GM18873 (cell line): Measurements from ENCODE around the gene FBXL2.
"Not testable (repeated sequence)": the region's sequence is repeated elsewhere in the genome, so short reads cannot be mapped to it uniquely, and the experiment has no call there.

Experiments
- ATAC-seq: cut with Tn5 transposase; IDR thresholded peaks from one replicate; pipeline ENCODE4 v1.9.1; 2021; ENCODE audit warnings: mild to moderate bottlenecking, moderate library complexity, moderate number of reproducible peaks; ENCODE audit not compliant: unreplicated experiment, low FRiP score

FBXL2 gene

DNA sequence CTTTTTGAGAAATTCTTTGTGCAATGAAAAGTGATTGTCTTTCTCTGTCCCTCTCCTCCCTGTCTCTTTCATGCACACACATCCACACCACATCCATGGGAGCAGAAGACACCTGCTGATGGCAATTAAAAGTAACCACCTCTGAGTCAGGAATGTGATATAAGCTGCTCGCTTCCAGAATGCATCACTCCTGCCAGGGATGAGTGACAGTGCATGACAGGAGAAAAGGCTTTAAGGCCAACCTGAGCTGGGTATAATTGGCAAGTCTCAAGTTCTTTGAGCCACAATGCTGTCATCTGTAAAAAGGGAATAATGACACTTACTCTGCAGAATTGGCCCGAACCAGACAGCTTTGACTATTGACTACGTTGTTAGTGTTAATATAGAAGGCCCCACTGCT lies 103.4 kb downstream of the FBXL2 start:
- ATAC-seq = no peak

DNA sequence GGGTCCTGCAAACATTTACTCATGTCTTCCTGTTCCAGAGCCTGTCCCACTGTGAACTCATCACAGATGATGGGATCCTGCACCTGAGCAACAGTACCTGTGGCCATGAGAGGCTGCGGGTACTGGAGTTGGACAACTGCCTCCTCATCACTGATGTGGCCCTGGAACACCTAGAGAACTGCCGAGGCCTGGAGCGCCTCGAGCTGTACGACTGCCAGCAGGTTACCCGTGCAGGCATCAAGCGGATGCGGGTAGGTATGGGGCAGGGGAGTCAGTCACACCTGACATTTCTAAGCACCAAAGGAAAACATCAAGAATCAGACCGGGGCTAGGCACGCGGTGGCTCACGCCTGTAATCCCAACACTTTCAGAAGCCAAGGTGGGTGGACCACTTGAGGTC lies 106.7 kb downstream of the FBXL2 start:
- ATAC-seq = no peak

DNA sequence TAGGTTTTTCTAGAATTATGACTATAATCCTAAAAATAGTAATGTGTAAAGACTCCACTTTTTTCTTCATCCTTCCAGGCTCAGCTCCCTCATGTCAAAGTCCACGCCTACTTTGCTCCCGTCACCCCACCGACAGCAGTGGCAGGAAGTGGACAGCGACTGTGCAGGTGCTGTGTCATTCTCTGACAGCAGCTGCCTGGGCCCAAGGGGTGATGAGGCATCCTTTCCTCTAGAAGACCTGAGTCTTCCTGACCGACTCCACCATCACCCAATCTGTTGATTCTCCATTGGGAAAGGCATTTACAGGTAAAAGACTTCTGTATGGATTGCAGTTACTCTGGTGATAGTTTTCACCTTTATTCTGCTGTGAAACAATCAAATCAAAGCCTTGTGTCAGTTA lies 108.2 kb downstream of the FBXL2 start:
- ATAC-seq = no peak

DNA sequence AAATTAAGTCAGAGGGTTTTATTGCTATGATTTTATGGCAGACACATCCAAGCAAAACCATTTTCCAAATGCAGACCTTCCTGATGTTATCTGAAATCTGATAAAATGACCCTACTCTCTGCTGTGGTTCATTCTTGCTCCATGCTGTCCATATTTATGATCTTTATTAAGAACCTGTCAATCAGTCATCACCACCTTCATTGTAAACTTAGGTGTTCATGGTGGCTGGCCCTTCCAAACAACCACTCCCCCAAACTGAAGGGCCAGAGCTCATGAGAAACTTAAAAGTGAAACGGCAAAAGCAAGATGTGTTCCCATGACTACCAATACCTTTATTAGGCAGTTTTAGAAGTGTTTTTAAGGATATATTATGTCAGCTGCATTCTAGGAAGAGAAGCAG lies 109.4 kb downstream of the FBXL2 start:
- no peak for ATAC-seq

DNA sequence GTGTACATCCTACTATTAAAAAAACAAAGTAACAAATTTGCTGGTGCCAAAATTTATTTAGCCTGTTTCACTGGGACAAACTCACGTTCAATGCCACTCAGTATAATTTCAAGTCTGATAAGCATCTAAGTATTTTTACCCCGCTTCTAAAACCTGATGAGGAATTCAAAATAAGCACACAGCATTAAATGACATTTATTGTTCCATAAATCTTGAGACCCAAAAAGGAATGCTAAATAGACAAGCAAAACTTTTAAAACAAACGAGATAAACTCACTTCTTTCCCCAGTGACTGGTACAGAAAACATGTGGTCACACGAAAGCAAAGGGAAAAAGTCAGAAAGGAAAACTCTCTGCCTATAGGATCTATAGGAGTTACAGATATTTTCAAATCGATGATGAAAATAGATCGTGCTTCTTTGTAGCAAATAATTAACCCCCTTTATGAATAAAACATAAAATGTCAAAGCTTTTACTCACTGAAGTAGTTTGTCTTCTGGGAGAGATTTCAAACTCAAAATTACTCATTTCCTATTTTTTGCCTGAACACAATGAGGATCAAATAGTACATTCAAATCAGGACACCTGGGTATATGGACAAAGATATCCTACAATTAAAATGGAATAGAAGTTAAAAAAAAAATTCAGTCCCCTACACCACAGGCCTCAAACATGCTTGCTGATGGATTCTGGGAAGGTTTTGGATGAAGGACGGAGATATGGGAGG lies 111.3 kb downstream of the FBXL2 start:
- ATAC-seq = no peak

DNA sequence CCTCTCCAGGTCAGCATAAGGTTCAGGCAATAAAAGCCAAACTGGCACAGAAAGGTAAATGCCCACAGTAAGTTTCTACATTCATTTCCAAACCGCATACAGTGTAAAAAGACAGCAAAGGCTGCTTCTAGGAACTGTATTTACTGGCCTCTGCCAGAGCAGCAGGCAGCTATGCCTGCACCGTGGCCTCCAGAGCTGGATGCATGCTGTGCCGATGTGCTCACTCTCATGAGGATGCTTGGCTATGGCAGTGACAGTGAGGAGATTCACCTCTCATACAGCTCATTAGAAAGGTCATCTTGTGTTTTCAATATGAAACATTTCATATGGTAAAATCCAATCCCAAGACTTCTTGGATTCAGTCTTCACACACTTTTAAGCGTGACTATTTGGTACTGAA lies 112.7 kb downstream of the FBXL2 start:
- no peak for ATAC-seq

DNA sequence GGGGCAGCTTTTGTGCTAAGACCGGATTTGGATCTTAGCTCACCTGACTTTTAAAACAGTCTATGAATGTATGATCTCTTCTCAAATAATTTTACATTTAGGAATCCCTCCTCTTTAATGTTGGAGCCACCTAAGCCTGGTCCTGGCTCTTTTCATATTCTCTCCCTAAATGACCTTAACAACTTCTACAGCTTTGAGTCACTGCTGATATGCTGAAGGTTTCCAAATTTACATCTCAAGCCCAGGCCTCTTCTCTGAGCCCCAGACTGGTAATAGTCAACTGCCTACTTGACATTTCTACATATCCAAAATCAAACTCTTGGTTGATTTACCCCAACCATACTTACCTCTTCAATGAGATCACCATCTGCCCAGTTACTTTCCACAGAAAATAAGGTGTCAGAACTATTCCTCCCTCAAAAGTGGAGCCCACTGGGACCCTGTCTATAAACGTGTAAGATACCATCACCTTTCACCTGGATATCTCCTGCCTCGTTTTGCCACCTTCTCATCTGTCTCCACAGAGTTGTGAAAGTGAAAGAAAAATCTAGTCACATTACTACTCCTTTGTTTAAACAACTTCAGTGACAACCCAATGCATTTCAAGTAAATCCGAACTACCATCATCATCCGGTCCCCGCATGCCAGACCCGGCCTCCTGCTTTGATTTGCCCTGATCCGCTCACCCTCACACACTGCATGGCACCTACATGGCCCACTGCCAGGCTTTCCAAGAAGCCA lies 114.2 kb downstream of the FBXL2 start:
- ATAC-seq = no peak

DNA sequence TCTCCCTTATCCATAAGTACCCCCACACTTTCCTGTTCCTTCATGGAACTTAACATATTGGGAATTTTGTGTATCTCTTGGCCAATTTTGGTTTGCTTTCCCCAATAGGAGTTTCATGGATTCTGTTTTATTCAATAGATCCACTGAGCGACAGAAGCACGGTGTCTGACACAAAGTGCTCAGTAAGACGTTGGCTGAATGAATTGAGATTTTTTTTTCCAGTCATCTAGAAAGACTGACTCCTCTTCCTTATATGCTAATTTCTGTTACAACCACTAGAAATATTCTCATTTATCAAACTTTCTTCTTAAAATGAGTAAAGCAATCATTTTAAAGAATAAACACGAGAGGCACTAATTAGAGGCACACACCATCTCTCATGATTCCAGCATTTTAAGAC lies 114.9 kb downstream of the FBXL2 start:
- ATAC-seq = no peak

DNA sequence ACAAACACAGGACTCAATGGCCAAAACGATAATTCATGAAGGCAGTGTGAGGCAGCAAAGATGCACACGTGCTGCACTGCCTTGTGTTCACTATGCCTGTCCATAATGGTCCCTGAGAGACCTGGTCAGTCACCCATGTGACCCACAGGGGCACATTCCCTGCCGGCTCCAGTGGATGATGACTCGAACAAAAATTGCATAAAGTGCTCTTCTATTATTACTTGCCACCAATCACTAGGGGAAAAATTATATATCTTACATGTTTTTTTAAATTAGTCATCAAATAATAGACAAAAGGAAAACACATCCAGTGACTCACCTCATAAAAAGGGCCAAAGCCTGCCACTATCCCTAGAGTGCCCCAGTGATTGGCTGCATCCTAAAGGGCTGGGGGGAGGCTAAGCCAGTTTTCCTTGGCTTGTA lies 115.5 kb downstream of the FBXL2 start:
- ATAC-seq = no peak

DNA sequence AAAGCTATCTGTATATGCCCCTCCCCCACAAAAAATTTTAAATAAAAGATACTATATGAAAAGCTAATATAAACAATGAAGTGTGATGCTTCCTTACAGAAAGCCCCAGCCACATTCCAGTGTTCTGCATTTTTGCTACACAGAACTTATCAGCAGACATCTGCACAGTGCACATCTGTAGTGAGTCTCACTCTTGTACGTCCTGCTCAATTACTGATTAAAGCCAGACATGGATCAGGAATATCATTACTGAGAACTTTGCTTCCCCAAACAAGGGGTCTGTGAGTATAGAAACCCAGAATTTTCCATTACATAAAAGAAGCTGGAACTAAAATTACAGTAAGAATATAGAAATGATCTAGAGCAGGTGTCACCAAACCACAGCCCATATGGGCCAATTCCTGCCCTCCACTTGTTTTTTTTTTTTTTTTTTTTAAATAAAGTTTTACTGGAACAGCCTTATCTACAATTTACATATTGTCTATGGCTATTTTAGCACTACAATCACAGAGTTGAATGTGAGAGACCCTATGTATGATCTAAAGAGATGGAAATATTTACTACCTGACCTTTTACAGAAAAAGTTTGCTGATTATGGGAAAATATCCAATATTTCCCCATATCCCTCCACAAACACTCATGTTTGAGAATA lies 117.3 kb downstream of the FBXL2 start:
- no peak for ATAC-seq

DNA sequence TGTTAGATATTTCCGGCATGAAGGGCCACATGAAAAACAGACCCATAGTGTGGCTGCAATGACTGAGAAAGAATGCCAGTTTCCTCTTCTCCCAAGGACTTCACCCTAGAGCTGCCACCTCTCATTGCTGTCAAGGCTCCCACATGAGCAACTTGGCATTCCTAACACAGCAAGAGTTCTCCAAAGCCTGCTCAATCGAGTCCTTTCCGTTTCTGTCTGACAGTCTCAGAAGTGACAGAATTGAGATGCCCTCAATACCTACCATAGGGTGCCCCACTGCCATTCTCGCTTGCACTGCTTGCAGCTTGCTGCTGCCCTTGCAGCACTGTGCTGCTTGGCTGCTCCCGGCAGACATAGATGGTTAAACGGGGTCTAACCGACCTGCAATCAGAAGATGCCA lies 118.7 kb downstream of the FBXL2 start:
- ATAC-seq = no peak

DNA sequence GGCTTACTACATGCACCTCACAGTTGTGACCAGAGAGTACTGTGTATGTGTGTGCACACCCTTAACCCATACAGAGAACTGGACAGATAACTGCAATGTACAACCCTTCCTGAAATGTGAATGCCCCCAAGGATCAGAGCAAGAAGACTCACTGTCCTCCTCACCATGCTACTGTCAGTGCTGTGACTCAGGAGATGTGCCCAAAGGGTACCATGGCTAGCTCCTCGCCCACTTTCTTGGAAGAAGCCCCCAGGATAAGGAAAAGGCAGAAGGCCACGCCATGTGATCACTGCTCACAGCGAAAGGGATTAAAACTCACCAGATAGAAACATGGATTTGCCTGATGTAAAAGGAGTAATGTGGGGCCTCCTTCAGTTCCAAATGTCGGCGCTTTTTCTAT lies 121.2 kb downstream of the FBXL2 start:
- no peak for ATAC-seq

DNA sequence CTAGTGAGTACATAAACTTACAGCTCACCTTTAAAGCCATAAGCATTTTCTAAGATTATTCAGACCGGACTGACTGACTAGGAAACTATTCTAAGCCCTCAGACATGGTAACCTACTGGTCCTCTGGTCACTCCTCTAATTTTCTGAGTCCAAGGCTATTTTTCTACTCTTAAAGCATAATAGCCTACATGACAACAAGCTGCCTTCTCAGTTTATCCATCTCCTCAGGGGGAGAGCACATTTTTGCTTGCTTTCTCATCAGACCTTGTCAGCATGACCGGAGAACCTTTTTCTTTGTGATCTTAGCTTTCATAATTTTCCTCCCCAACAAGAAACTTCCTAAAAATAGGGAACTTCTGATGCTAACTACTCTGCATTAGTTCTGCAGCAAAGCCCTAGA lies 124.5 kb downstream of the FBXL2 start:
- ATAC-seq = no peak

DNA sequence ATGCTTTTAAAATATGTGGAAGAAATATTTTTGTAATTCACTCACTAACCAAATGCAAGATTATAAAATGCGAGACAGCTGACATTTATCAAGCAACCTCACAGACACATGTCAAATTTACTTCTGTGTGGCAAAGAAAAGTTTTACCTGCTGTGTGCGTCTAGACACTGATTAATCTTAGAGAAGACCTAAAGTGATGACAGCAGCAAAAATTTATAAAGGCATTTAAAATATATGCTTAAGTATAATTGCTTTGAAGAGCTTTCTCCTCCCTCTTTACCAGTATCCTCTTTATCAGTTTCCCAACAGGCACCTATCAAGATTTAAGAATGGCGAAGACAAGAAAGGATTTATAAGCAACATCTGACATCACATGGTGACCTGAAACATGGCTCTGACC lies 125.7 kb downstream of the FBXL2 start:
- ATAC-seq = no peak

DNA sequence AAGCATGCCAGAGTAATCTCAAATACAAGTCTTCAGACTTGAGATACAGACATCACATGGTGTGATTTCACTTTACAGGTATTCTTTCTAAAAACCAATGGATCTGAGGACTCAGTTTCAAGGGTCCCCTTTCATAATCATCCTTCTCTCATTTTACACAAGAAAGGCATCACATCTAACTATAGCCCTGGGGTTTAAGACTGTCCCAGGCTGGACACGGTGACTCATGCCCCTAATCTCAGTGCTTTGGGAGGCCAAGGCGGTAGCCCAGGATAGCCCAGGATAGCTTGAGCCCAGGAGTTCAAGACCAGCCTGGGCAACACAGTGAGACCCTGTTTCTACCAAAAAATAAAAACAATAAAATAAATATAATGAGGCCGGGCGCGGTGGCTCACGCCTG lies 126.5 kb downstream of the FBXL2 start:
- ATAC-seq = no peak

DNA sequence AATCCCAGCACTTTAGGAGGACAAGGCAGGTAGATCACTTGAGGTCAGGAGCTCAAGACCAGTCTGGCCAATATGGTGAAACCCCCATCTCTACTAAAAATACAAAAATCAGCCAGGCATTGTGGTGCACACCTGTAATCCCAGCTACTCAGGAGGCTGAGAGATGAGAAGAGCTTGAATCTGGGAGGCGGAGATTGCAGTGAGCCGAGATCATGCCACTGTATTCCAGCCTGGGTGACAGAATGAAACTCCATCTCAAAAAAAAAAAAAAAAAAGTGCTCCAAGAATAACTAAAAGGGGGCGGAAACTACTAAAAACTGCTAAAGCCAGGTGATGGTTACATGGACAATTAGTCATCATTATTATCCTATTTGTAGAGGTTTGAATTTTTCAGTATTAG lies 133.6 kb downstream of the FBXL2 start:
- ATAC-seq = not testable (repeated sequence)

DNA sequence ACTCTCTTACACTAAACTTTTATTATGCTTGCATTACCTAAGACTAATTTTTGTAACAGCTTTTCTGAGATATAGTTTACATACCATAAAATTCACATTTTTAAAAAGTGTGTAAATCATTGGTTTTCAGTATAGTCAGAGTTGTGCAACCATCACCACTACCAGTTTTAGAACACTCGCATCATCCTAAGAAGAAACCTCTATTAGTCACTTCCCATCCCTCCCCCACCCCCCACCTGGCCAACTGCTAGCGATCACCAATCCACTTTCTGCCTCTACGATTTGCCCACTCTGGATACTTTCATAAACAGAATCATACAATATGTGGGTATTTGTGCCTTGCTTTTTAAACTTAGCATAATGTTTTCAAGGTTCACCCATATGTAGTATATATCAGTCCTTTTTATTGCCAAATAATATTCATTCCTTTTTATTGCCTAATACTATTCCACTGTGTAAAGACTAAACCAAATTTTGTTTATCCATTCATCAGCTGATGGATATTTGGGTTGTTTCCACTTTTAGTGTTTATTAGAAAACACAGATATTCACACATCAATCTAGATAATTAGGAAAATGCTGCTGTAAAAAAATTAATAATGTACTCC lies 139.9 kb downstream of the FBXL2 start:
- no peak for ATAC-seq

DNA sequence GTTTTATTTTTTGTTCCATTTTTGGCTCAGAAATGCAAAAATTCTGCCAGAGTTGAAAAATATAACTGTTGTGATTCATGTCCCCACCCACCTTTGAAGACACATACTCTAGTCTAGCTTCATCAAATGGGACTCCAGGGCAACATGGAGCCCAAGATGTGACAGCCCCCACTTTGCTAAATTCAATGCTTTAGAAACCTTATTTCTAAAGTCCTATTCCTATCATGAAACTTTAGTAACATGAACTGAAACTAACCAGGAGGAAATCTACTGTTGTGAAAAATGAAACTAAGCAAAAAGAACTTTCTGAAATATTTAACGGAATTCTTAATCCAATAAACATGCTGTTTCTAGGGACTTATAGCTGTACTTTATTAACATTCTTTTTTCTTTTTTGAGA lies 142.7 kb downstream of the FBXL2 start:
- ATAC-seq = no peak

DNA sequence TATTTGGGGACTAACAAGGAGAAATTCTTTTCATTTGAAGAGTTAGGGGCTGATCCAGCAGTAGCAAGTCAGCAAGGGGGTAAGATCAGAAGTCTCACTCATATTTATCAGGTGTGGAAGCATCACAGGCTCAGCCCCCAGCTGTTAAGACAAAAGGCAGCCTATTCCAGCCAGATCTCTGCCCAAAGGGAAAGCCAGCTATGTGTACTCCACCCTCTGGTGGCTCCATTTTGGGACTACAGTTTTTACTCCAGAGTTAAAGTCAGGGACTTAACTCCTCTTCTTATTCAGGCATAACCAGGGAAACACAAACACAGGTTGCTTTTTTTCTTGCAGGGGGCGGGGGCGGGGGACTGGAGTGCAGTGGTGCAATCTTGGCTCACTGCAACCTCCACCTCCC lies 143.7 kb downstream of the FBXL2 start:
- no peak for ATAC-seq

DNA sequence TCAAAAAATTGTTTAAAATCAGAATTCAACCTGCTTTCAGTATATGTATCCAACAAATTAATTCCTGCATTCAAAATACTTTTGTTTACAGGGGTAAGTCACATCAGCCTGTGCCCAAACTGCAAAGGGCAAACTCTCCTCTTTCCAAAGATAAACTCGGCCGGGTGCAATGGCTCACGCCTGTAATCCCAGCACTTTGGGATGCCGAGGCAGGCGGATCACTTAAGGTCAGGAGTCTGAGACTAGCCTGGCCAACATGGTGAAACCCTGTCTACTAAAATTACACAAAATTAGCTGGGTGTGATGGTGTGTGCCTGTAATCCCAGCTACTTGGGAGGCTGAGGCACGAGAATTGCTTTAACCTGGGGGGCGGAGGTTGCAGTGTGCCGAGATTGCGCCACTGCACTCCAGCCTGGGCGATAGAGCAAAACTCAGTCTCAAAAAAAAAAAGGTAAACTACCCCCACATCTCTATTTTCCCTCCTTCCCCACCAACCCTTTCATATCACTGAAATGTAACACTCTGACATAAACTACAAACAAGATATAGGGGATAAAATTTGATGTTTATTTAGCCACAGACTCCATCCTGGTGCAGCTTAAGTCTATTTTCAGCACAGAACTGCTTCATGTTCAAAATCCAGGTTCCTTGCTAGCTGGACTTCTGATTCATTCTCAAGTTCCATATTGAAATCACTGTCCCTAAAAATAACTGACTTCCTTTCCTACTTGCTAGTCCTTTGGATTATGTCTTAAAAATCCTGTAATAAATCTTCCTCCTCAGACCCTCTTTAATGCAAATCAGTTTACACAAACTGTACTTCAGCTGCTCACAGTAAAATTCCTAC lies 147.6 kb downstream of the FBXL2 start:
- ATAC-seq = no peak
